ENCODE results near the gene CLSTN2.

- TF ChIP-seq EZH2phosphoT487 (IDR thresholded peaks at IDR 0.05; ENCODE audit: low read length), result no peak
- TF ChIP-seq CTCF (IDR thresholded peaks at IDR 0.05; ENCODE audit: low read length), result no peak
Measured at GRCh38 chr3:139969386-139969785, 34.4 kb downstream of the CLSTN2 start.

Measured in MM.1S (cell line).